ENCODE measurements around the gene MSRB2. TPM values are rescaled to one million over a fixed set of nuclear protein-coding genes. Genes with fewer than 3 reads are reported as not detected.
"Not testable (repeated sequence)": the region's sequence is repeated elsewhere in the genome, so short reads cannot be mapped to it uniquely, and the experiment has no call there.

The MSRB2 gene
- total and polyA plus RNA-seq, 2 experiments from 2014 or later, result 26.4 to 90.2 TPM

- H3K4me1 ChIP-seq (ENCODE audit: insufficient read depth), result peaks cover 6% of the 10 kb centered on the region
- no peak overlapping the region for H3K4me2 ChIP-seq
- no peak overlapping the region for H2AFZ ChIP-seq
- H3K27me3 ChIP-seq, result no peaks in the 10 kb centered on the region
- H3K9me2 ChIP-seq (replicated peaks; ENCODE audit: insufficient read depth), result no peaks in the 10 kb centered on the region
- no peak overlapping the region for H3K27ac ChIP-seq
- no peaks in the 10 kb centered on the region for H3K36me3 ChIP-seq (replicated peaks; ENCODE audit: insufficient read depth, low read depth)
- no peak overlapping the region for H3K4me3 ChIP-seq
- no peak for DNase-seq (ENCODE audit: low spot score)
- no peaks in the 10 kb centered on the region for H3K79me2 ChIP-seq
- TF ChIP-seq CTCF (IDR thresholded peaks at IDR 0.05; ENCODE audit: poor library complexity), result no peak
- TF ChIP-seq EZH2 (IDR thresholded peaks at IDR 0.05; ENCODE audit: borderline replicate concordance), result no peak
- no peak for TF ChIP-seq EZH2phosphoT487 (IDR thresholded peaks at IDR 0.05; ENCODE audit: low read depth, severe bottlenecking, unreplicated experiment)
- no peaks in the 10 kb centered on the region for H3K9me3 ChIP-seq (ENCODE audit: low read depth)
- no peaks in the 10 kb centered on the region for H4K20me1 ChIP-seq (ENCODE audit: insufficient read depth, poor library complexity, severe bottlenecking)
- WGBS (ENCODE audit: low lambda C conversion rate, missing lambda C conversion rate), result 28% methylated on average over 2 of the region's 2 CpGs
Observed at GRCh38 chr10:23060918-23061317, 34.5 kb upstream of the MSRB2 start.

GRCh38 chr10:23063045-23063972 lies 32.1 kb upstream of the MSRB2 start:
- Histone ChIP-seq H3K79me2 (no peaks in the 10 kb centered on the region), H3K36me3 (replicated peaks; ENCODE audit: insufficient read depth, low read depth) (no peaks in the 10 kb centered on the region), H3K4me1 (ENCODE audit: insufficient read depth) (no peaks in the 10 kb centered on the region), H3K9me3 (ENCODE audit: low read depth) (no peaks in the 10 kb centered on the region), H2AFZ (peak overlapping the region; percentile 24), H3K4me3 (no peak overlapping the region), H4K20me1 (ENCODE audit: insufficient read depth, poor library complexity, severe bottlenecking) (no peaks in the 10 kb centered on the region), H3K27me3 (no peaks in the 10 kb centered on the region), H3K9me2 (replicated peaks; ENCODE audit: insufficient read depth) (no peaks in the 10 kb centered on the region), H3K27ac (no peak overlapping the region), H3K4me2 (peak overlapping the region; percentile 21)
- no peak for DNase-seq (ENCODE audit: low spot score)
- 57% methylated on average over 20 of the region's 20 CpGs for WGBS (ENCODE audit: low lambda C conversion rate, missing lambda C conversion rate)
- TF ChIP-seq EZH2phosphoT487 (IDR thresholded peaks at IDR 0.05; ENCODE audit: low read depth, severe bottlenecking, unreplicated experiment) (no peak), CTCF (IDR thresholded peaks at IDR 0.05; ENCODE audit: poor library complexity) (no peak), EZH2 (IDR thresholded peaks at IDR 0.05; ENCODE audit: borderline replicate concordance) (no peak)

- Histone ChIP-seq H3K27ac (no peak overlapping the region), H3K36me3 (replicated peaks; ENCODE audit: insufficient read depth, low read depth) (no peaks in the 10 kb centered on the region), H3K9me3 (ENCODE audit: low read depth) (no peaks in the 10 kb centered on the region), H3K9me2 (replicated peaks; ENCODE audit: insufficient read depth) (no peaks in the 10 kb centered on the region), H3K4me2 (no peak overlapping the region), H4K20me1 (ENCODE audit: insufficient read depth, poor library complexity, severe bottlenecking) (no peaks in the 10 kb centered on the region), H3K4me1 (ENCODE audit: insufficient read depth) (no peaks in the 10 kb centered on the region), H3K27me3 (no peaks in the 10 kb centered on the region), H2AFZ (no peak overlapping the region), H3K4me3 (no peak overlapping the region), H3K79me2 (no peaks in the 10 kb centered on the region)
- no peak for DNase-seq (ENCODE audit: low spot score)
- 85% methylated on average over 20 of the region's 20 CpGs for WGBS (ENCODE audit: low lambda C conversion rate, missing lambda C conversion rate)
- no peak for TF ChIP-seq EZH2 (IDR thresholded peaks at IDR 0.05; ENCODE audit: borderline replicate concordance)
Observed at GRCh38 chr10:23063973-23064812, 31.2 kb upstream of the MSRB2 start.

- not testable (repeated sequence) for H3K4me3 ChIP-seq; H3K9me2 ChIP-seq (replicated peaks; ENCODE audit: insufficient read depth); H3K4me1 ChIP-seq (ENCODE audit: insufficient read depth); H3K36me3 ChIP-seq (replicated peaks; ENCODE audit: insufficient read depth, low read depth); H3K9me3 ChIP-seq (ENCODE audit: low read depth); H4K20me1 ChIP-seq (ENCODE audit: insufficient read depth, poor library complexity, severe bottlenecking); H3K27ac ChIP-seq; H3K4me2 ChIP-seq; H3K27me3 ChIP-seq; DNase-seq (ENCODE audit: low spot score); H2AFZ ChIP-seq; H3K79me2 ChIP-seq
- 79% methylated on average over 2 of the region's 2 CpGs for WGBS (ENCODE audit: low lambda C conversion rate, missing lambda C conversion rate)
Observed at GRCh38 chr10:23064813-23065114, 30.6 kb upstream of the MSRB2 start.

All from hepatocyte (in vitro differentiated cells).